H1 (cell line): ENCODE results near the gene ABLIM1. TPM values are rescaled to one million over a fixed set of nuclear protein-coding genes. Genes with fewer than 3 reads are reported as not detected.

Source experiments
- CTCF ChIA-PET: fragments of 300-600 bp; sonication (Branson Sonifier 250); formaldehyde crosslinking; loops from one replicate; lab custom pipeline; 2021; ENCODE audit not compliant: partially characterized antibody; lab: Charles Lee
- POLR2A ChIA-PET: fragments of 300-600 bp; sonication (Branson Sonifier 250); formaldehyde crosslinking; loops from one replicate; lab custom pipeline; 2021; ENCODE audit warnings: inconsistent platforms; ENCODE audit not compliant: partially characterized antibody; lab: Charles Lee
- DNase-seq, 2 experiments: peaks; one replicate each; pipeline versions ENCODE4 v3.0.0 to v3.0.0-alpha.2; 2010 to 2022; ENCODE audit warnings: low spot score in 2 of 2, low read depth in 1 of 2, mixed read lengths in 1 of 2
- FAIRE-seq: peaks from 2 replicates; lab custom pipeline; 2011; peaks lifted over from hg19 to GRCh38; lab: Jason Lieb, UNC
- H2AFZ ChIP-seq: 2 replicates; pipeline ENCODE4 v1.8.1; 2012; ENCODE audit warnings: low read length, inconsistent platforms
- H2AK5ac ChIP-seq: 2 replicates; pipeline ENCODE4 v1.6.1; 2013; ENCODE audit warnings: low read depth, low read length
- H2BK120ac ChIP-seq: replicated peaks from 2 replicates; pipeline ENCODE3; 2013; ENCODE audit warnings: low read depth, low read length, inconsistent platforms
- H2BK12ac ChIP-seq: 2 replicates; pipeline ENCODE4 v1.6.1; 2013; ENCODE audit warnings: low read depth, low read length
- H2BK15ac ChIP-seq: 2 replicates; pipeline ENCODE4 v1.6.1; 2013; ENCODE audit warnings: low read length
- H2BK20ac ChIP-seq: 2 replicates; pipeline ENCODE4 v1.6.1; 2013; ENCODE audit warnings: low read length
- H2BK5ac ChIP-seq: 2 replicates; pipeline ENCODE4 v1.6.1; 2013; ENCODE audit warnings: low read depth, low read length
- H3K14ac ChIP-seq: 2 replicates; pipeline ENCODE4 v1.6.1; 2013; ENCODE audit warnings: inconsistent platforms; ENCODE audit not compliant: insufficient read length
- H3K18ac ChIP-seq: 2 replicates; pipeline ENCODE4 v1.6.1; 2013; ENCODE audit warnings: low read length; ENCODE audit errors: extremely low read depth
- H3K23ac ChIP-seq: 2 replicates; pipeline ENCODE4 v1.6.1; 2013; ENCODE audit warnings: inconsistent platforms; ENCODE audit not compliant: insufficient read length
- H3K23me2 ChIP-seq: 2 replicates; pipeline ENCODE4 v1.6.1; 2013; ENCODE audit warnings: low read depth, low read length
- H3K27ac ChIP-seq: 2 replicates; pipeline ENCODE4 v1.6.1; 2011; ENCODE audit warnings: low read depth, low read length, inconsistent platforms
- H3K27me3 ChIP-seq, 4 experiments: replicated peaks in 1 of 4; 1 replicate in 1 of 4; 2 replicates in 3 of 4; pipeline versions ENCODE4 v1.6.1 to v1.8.1; 2011 to 2013; ENCODE audit warnings: low read length in 3 of 4, mild to moderate bottlenecking in 3 of 4, inconsistent platforms in 2 of 4, mixed read lengths in 2 of 4, moderate library complexity in 1 of 4; ENCODE audit not compliant: control insufficient read depth in 3 of 4, insufficient read depth in 3 of 4; ENCODE audit errors: extremely low read depth in 1 of 4
- H3K36me3 ChIP-seq, 4 experiments: 2 replicates each; pipeline versions ENCODE4 v1.6.1 to v1.8.1; 2011 to 2013; ENCODE audit warnings: mild to moderate bottlenecking in 4 of 4, low read length in 3 of 4, moderate library complexity in 2 of 4, control low read depth in 1 of 4, inconsistent platforms in 1 of 4; ENCODE audit not compliant: insufficient read depth in 4 of 4, control insufficient read depth in 2 of 4
- H3K4ac ChIP-seq: replicated peaks from 2 replicates; pipeline ENCODE3; 2013; ENCODE audit warnings: low read length, low read depth, mixed read lengths, inconsistent platforms; ENCODE audit not compliant: insufficient read length
- H3K4me1 ChIP-seq, 4 experiments: replicated peaks in 1 of 4; 1 replicate in 1 of 4; 2 replicates in 3 of 4; pipeline versions ENCODE4 v1.6.1 to v1.8.1; 2011 to 2013; ENCODE audit warnings: low read length in 3 of 4, inconsistent platforms in 2 of 4, mixed read lengths in 1 of 4; ENCODE audit not compliant: insufficient read depth in 4 of 4, control insufficient read depth in 3 of 4
- H3K4me2 ChIP-seq, 2 experiments: 2 replicates each; pipeline versions ENCODE4 v1.6.1 to v1.8.1; 2011 to 2013; ENCODE audit warnings: low read depth in 2 of 2, low read length in 2 of 2, control low read depth in 1 of 2, inconsistent platforms in 1 of 2, mild to moderate bottlenecking in 1 of 2; ENCODE audit not compliant: insufficient read depth in 1 of 2
- H3K4me3 ChIP-seq, 4 experiments: fragments of 200-600, 300-600 bp in 1 of 4; sonication (generic), shearing (Covaris generic), sonication (Bioruptor Twin) in 1 of 4; 2 replicates each; pipeline versions ENCODE4 v1.5.1 to v1.8.1; 2011 to 2016; ENCODE audit warnings: low read length in 4 of 4, low read depth in 3 of 4, control low read depth in 2 of 4, inconsistent platforms in 2 of 4, mild to moderate bottlenecking in 2 of 4, mixed read lengths in 1 of 4, moderate library complexity in 1 of 4; ENCODE audit not compliant: insufficient read depth in 2 of 4; ENCODE audit errors: extremely low read depth in 1 of 4
- H3K56ac ChIP-seq: replicated peaks from 2 replicates; pipeline ENCODE3; 2013; ENCODE audit warnings: low read depth, mild to moderate bottlenecking, mixed read lengths, low read length, inconsistent platforms; ENCODE audit not compliant: insufficient read length
- H3K79me1 ChIP-seq: 2 replicates; pipeline ENCODE4 v1.6.1; 2013; ENCODE audit warnings: low read depth, low read length, control low read depth
- H3K79me2 ChIP-seq, 2 experiments: 2 replicates each; pipeline versions ENCODE4 v1.6.1 to v1.8.1; 2012 to 2013; ENCODE audit warnings: low read length in 2 of 2, mild to moderate bottlenecking in 2 of 2, inconsistent platforms in 1 of 2; ENCODE audit not compliant: insufficient read depth in 2 of 2, control insufficient read depth in 1 of 2
- H3K9ac ChIP-seq, 4 experiments: replicated peaks in 1 of 4; 1 replicate in 1 of 4; 2 replicates in 3 of 4; pipeline versions ENCODE4 v1.6.1 to v1.8.1; 2011 to 2013; ENCODE audit warnings: low read depth in 3 of 4, low read length in 3 of 4, control low read depth in 2 of 4, mild to moderate bottlenecking in 2 of 4, moderate library complexity in 2 of 4, inconsistent platforms in 1 of 4; ENCODE audit errors: extremely low read depth in 1 of 4
- H3K9me3 ChIP-seq, 2 experiments: 2 replicates each; pipeline versions ENCODE4 v1.6.1 to v1.8.1; 2012 to 2013; ENCODE audit warnings: mild to moderate bottlenecking in 2 of 2, moderate library complexity in 2 of 2, control low read depth in 1 of 2, inconsistent platforms in 1 of 2, low read depth in 1 of 2, low read length in 1 of 2, mixed read lengths in 1 of 2; ENCODE audit not compliant: insufficient read depth in 2 of 2
- H4K20me1 ChIP-seq, 2 experiments: replicated peaks in 1 of 2; 2 replicates each; pipeline versions ENCODE3 to v1.8.1; 2011 to 2013; ENCODE audit warnings: inconsistent platforms in 2 of 2, low read length in 2 of 2, mild to moderate bottlenecking in 1 of 2; ENCODE audit not compliant: insufficient read depth in 2 of 2, control insufficient read depth in 1 of 2
- H4K5ac ChIP-seq: 2 replicates; pipeline ENCODE4 v1.6.1; 2013; ENCODE audit warnings: low read length, low read depth, mixed read lengths, inconsistent platforms; ENCODE audit not compliant: insufficient read length
- H4K8ac ChIP-seq: 2 replicates; pipeline ENCODE4 v1.8.0; 2013; ENCODE audit warnings: mild to moderate bottlenecking, moderate library complexity, low read length, inconsistent platforms; ENCODE audit not compliant: insufficient read depth; ENCODE audit errors: extremely low read depth
- H4K91ac ChIP-seq: replicated peaks from 2 replicates; pipeline ENCODE3; 2013; ENCODE audit warnings: low read length, mixed read lengths, inconsistent platforms; ENCODE audit not compliant: insufficient read length
- CBX8 ChIP-seq: fragments of 300-800, 300-1000 bp; sonication (generic); IDR thresholded peaks from 2 replicates; pipeline ENCODE4 v1.7.1; 2016; ENCODE audit warnings: low read depth, low read length, borderline replicate concordance
- NANOG ChIP-seq: IDR thresholded peaks from 2 replicates; pipeline ENCODE4 v1.6.1; 2011; ENCODE audit warnings: low read length, low read depth, mild to moderate bottlenecking, inconsistent platforms; ENCODE audit not compliant: insufficient read depth, poor library complexity, severe bottlenecking
- USF2 ChIP-seq: IDR thresholded peaks from 2 replicates; pipeline ENCODE4 v1.6.1; 2011; ENCODE audit warnings: low read length, improper control_type of control experiment
- ZNF274 ChIP-seq: IDR thresholded peaks from 2 replicates; pipeline ENCODE4 v1.7.0; 2012; ENCODE audit warnings: low read length, borderline replicate concordance; ENCODE audit errors: extremely low read depth
- WGBS, 2 experiments: shearing (Covaris generic) in 1 of 2; methylation state at CpG; one replicate each; pipeline versions ENCODE4 v1.1.6 to v1.1.7; 2013 to 2015; ENCODE audit warnings: low lambda C conversion rate in 2 of 2, mixed read lengths in 2 of 2, inconsistent platforms in 1 of 2, low coverage in 1 of 2, missing lambda C conversion rate in 1 of 2; ENCODE audit not compliant: insufficient replicate concordance in 2 of 2, insufficient coverage in 1 of 2, insufficient read length in 1 of 2; ENCODE audit errors: extremely low coverage in 1 of 2, missing lambda C conversion rate in 1 of 2; 5-methylcytosine and 5-hydroxymethylcytosine counted together
- polyA plus RNA-seq, 7 experiments: library from polyadenylated mRNA; depleted of rRNA in 3 of 7; stranded (reverse) in 5 of 7; unstranded in 2 of 7; fragments of >200 nt in 5 of 7; fragments of 200-250 nt in 2 of 7; gene quantifications; 1 replicate in 5 of 7; 2 replicates in 1 of 7; 4 replicates in 1 of 7; pipeline versions ENCODE4 v1.2.1 to v1.2.3, GENCODE V29; 2011 to 2013; ENCODE audit warnings: missing spikeins in 2 of 7, mixed read lengths in 2 of 7
- total RNA-seq: library from RNA; stranded (reverse); fragmentation: NEBNext Ultra II Directional; extraction: Animal tissue kit (Norgen Biotek cat#: 25700); gene quantifications from 2 replicates; pipeline ENCODE4 v1.2.1, GENCODE V29; 2021

ABLIM1 gene
- total and polyA plus RNA-seq, 2 of the 8 experiments (the other 6 are each of a cell fraction or from before 2014, with no cell fraction given) = 51.2 to 51.7 TPM

GRCh38 chr10:114566064-114566463 lies 92.0 kb downstream of the ABLIM1 start:
- no peaks in the 10 kb centered on the region for H3K23me2 ChIP-seq
- H3K56ac ChIP-seq = no peak overlapping the region
- no peak overlapping the region for H2BK5ac ChIP-seq
- no peak overlapping the region for H2BK120ac ChIP-seq
- no peak for TF ChIP-seq NANOG
- TF ChIP-seq USF2 = no peak
- no peak for TF ChIP-seq CBX8
- TF ChIP-seq ZNF274 = no peak
- no peaks in the 10 kb centered on the region for H3K9me3 ChIP-seq
- no peak overlapping the region for H3K4me2 ChIP-seq
- H3K18ac ChIP-seq = no peak overlapping the region
- H2AK5ac ChIP-seq = no peak overlapping the region
- no peaks in the 10 kb centered on the region for H3K4me1 ChIP-seq
- no peak overlapping the region for H3K4me3 ChIP-seq
- WGBS, 2 experiments = 98% methylated on average over 7 of the region's 7 CpGs; no CpG with 5 or more reads in 1 of the 2 experiments
- no peak for FAIRE-seq
- H3K14ac ChIP-seq = no peak overlapping the region
- no peak overlapping the region for H3K4ac ChIP-seq
- no peak overlapping the region for H3K9ac ChIP-seq
- no peaks in the 10 kb centered on the region for H3K36me3 ChIP-seq
- H3K79me2 ChIP-seq = no peaks in the 10 kb centered on the region
- no peaks in the 10 kb centered on the region for H3K27me3 ChIP-seq
- ChIA-PET POLR2A (no interaction called here), CTCF (interaction anchor here (1.2 to 1.4 kb wide), 2 partner anchors 12 to 16 kb away, joined by 3 to 4 read pairs; no protein-coding TSS in a partner anchor)
- H2BK20ac ChIP-seq = no peak overlapping the region
- no peak overlapping the region for H4K91ac ChIP-seq
- no peak overlapping the region for H3K27ac ChIP-seq
- no peak overlapping the region for H4K5ac ChIP-seq
- H2BK15ac ChIP-seq = no peak overlapping the region
- H2AFZ ChIP-seq = no peak overlapping the region
- no peak overlapping the region for H4K8ac ChIP-seq
- no peaks in the 10 kb centered on the region for H3K79me1 ChIP-seq
- no peak for DNase-seq
- no peak overlapping the region for H2BK12ac ChIP-seq
- H3K23ac ChIP-seq = no peak overlapping the region
- no peaks in the 10 kb centered on the region for H4K20me1 ChIP-seq
